Panc1 (cell line): Measurements from ENCODE around the gene PLXNB1. TPM values are rescaled to one million over a fixed set of nuclear protein-coding genes. Genes with fewer than 3 reads are reported as not detected.
"Not testable (repeated sequence)": the region's sequence is repeated elsewhere in the genome, so short reads cannot be mapped to it uniquely, and the experiment has no call there.

Experiments
- ATAC-seq: fragments of 200-7000 bp; cut with Tn5 transposase; 2 replicates; pipeline ENCODE4 v1.9.1; 2020; ENCODE audit warnings: mild to moderate bottlenecking, moderate library complexity
- BruUV-seq: library from RNA; stranded (reverse); fragments of 400-500 nt; replicated peaks from 2 replicates; lab custom pipeline; 2021; lab: Mats Ljungman, UMichigan
- CTCF ChIA-PET: fragments of 300-600 bp; sonication (Branson Sonifier 250); formaldehyde crosslinking; loops from one replicate; lab custom pipeline; 2022; ENCODE audit warnings: antibody characterized with exemption; lab: Charles Lee
- POLR2A ChIA-PET: fragments of 300-600 bp; sonication (Branson Sonifier 250); formaldehyde crosslinking; loops from one replicate; lab custom pipeline; 2022; ENCODE audit warnings: antibody characterized with exemption; lab: Charles Lee
- DNase-seq: peaks from one replicate; pipeline ENCODE4 v3.0.0-alpha.2; 2010; ENCODE audit warnings: low read depth, low spot score
- H3K27ac ChIP-seq: 2 replicates; pipeline ENCODE4 v1.5.1; 2011; ENCODE audit warnings: mild to moderate bottlenecking, low read length, inconsistent platforms
- H3K27me3 ChIP-seq: fragments of 200-500 bp; sonication (Bioruptor generic); 2 replicates; pipeline ENCODE4 v1.6.0; 2014; ENCODE audit warnings: low read length, inconsistent platforms; ENCODE audit not compliant: control insufficient read depth, insufficient read depth
- H3K36me3 ChIP-seq: fragments of 200-500 bp; sonication (Bioruptor generic); 2 replicates; pipeline ENCODE4 v1.5.1; 2014; ENCODE audit warnings: inconsistent platforms, mild to moderate bottlenecking, low read length, moderate library complexity; ENCODE audit not compliant: control insufficient read depth, insufficient read depth
- H3K4me1 ChIP-seq: 2 replicates; pipeline ENCODE4 v1.5.1; 2011; ENCODE audit warnings: inconsistent platforms, mild to moderate bottlenecking, low read length, moderate library complexity; ENCODE audit not compliant: control insufficient read depth, insufficient read depth
- H3K4me3 ChIP-seq, 2 experiments: 2 replicates each; pipeline ENCODE4 v1.5.1; 2011 to 2012; ENCODE audit warnings: low read depth in 2 of 2, low read length in 2 of 2, mild to moderate bottlenecking in 2 of 2, inconsistent platforms in 1 of 2, moderate library complexity in 1 of 2
- H3K9me3 ChIP-seq: fragments of 200-500 bp; sonication (Bioruptor generic); 2 replicates; pipeline ENCODE4 v1.5.1; 2014; ENCODE audit warnings: low read depth, mild to moderate bottlenecking, inconsistent platforms, low read length, moderate library complexity; ENCODE audit not compliant: control insufficient read depth, insufficient read depth
- CTCF ChIP-seq: fragments of 450-650 bp; IDR thresholded peaks from 2 replicates; pipeline ENCODE4 v1.5.1; 2017; ENCODE audit warnings: mild to moderate bottlenecking
- POLR2AphosphoS5 ChIP-seq: IDR thresholded peaks from 2 replicates; pipeline ENCODE4 v1.6.1; 2012; ENCODE audit warnings: mild to moderate bottlenecking, low read depth, low read length, moderate library complexity
- REST ChIP-seq, 2 experiments: IDR thresholded peaks; 2 replicates each; pipeline ENCODE4 v1.6.1; 2011 to 2012; ENCODE audit warnings: low read depth in 2 of 2, control low read depth in 1 of 2, low read length in 1 of 2, mild to moderate bottlenecking in 1 of 2, moderate library complexity in 1 of 2; ENCODE audit not compliant: insufficient read depth in 1 of 2
- SIN3A ChIP-seq: IDR thresholded peaks from 2 replicates; pipeline ENCODE4 v1.6.1; 2012; ENCODE audit warnings: low read depth, mild to moderate bottlenecking, low read length, moderate library complexity, borderline replicate concordance; ENCODE audit not compliant: insufficient read depth
- TCF7L2 ChIP-seq: IDR thresholded peaks from 2 replicates; pipeline ENCODE4 v1.6.1; 2011; ENCODE audit warnings: mild to moderate bottlenecking, low read depth, low read length, inconsistent platforms
- in situ Hi-C: cut with HindIII; loops from 2 replicates; pipeline ENCODE4 v1.10.0; 2016; ENCODE audit warnings: low sequenced_read_pairs, low pct_unique_long_range_greater_than_20kb
- intact Hi-C: fragments of 100-400 bp; cut with micrococcal nuclease; formaldehyde crosslinking; loops from one replicate; pipeline ENCODE4 v1.10.0; 2022; ENCODE audit not compliant: unreplicated experiment
- total RNA-seq: library from RNA; stranded (reverse); gene quantifications from one replicate; pipeline ENCODE4 v1.2.1, GENCODE V29; 2021; ENCODE audit not compliant: unreplicated experiment

Gene PLXNB1
- total RNA-seq, 1 experiment from 2014 or later, result 22.8 TPM

- no peaks in the 10 kb centered on the region for H3K9me3 ChIP-seq
- ChIA-PET POLR2A (no interaction called here), CTCF (interaction anchor here (0.6 to 1.3 kb wide), 3 partner anchors 28 to 85 kb away, joined by 4 to 8 read pairs (median 5); no protein-coding TSS in a partner anchor)
- H3K36me3 ChIP-seq, result peaks cover 2% of the 10 kb centered on the region; the same call in 1 of the 2 replicates
- H3K27ac ChIP-seq, result no peak overlapping the region
- no peaks in the 10 kb centered on the region for H3K27me3 ChIP-seq
- no peak overlapping the region for H3K4me3 ChIP-seq
- DNase-seq (no peak), ATAC-seq (no peak)
- peaks cover 10% of the 10 kb centered on the region for H3K4me1 ChIP-seq
- in situ Hi-C loops (no loop called here), intact Hi-C loops (no loop called here)
- TF ChIP-seq POLR2AphosphoS5, result no peak; the same call in 1 of the 2 replicates
- no peak for TF ChIP-seq REST (IDR thresholded peaks at IDR 0.05; ENCODE audit: insufficient read depth in 1 of 2, low read depth in 2 of 2, low read length in 1 of 2)
- no peak for TF ChIP-seq TCF7L2
- TF ChIP-seq CTCF, result no peak
- no peak for TF ChIP-seq SIN3A
- BruUV-seq, result no TSS peak
Observed at GRCh38 chr3:48463703-48464102, 33.8 kb upstream of the PLXNB1 start.

- POLR2A ChIA-PET, H3K36me3 ChIP-seq, H3K9me3 ChIP-seq, in situ Hi-C loops, CTCF ChIA-PET, intact Hi-C loops, H3K27me3 ChIP-seq, ATAC-seq, H3K27ac ChIP-seq, DNase-seq, H3K4me3 ChIP-seq, BruUV-seq: not testable (repeated sequence)
- H3K4me1 ChIP-seq, result peaks cover 10% of the 10 kb centered on the region
Observed at GRCh38 chr3:48461767-48462166, 31.9 kb upstream of the PLXNB1 start.

- H3K4me3 ChIP-seq, result no peak overlapping the region
- TF ChIP-seq CTCF (no peak), POLR2AphosphoS5 (no peak)
- H3K27ac ChIP-seq, result no peak overlapping the region
- in situ Hi-C loops (no loop called here), intact Hi-C loops (no loop called here)
- peaks cover 6% of the 10 kb centered on the region for H3K4me1 ChIP-seq
- H3K36me3 ChIP-seq, result peaks cover 2% of the 10 kb centered on the region; the same call in 1 of the 2 replicates
- no peaks in the 10 kb centered on the region for H3K9me3 ChIP-seq
- BruUV-seq, result no TSS peak
- ChIA-PET POLR2A (no interaction called here), CTCF (no interaction called here)
- ATAC-seq (no peak), DNase-seq (no peak)
- no peaks in the 10 kb centered on the region for H3K27me3 ChIP-seq
Observed at GRCh38 chr3:48460517-48460902, 30.6 kb upstream of the PLXNB1 start.
